GM12892 (cell line): Measurements from ENCODE around the gene NTMT1.

Experiments
- POLR2A ChIP-seq: IDR thresholded peaks from 2 replicates; pipeline ENCODE4 v1.6.1; 2011; ENCODE audit warnings: low read depth, low read length, control low read depth
- TAF1 ChIP-seq: IDR thresholded peaks from 2 replicates; pipeline ENCODE4 v1.6.1; 2011; ENCODE audit warnings: low read depth, mild to moderate bottlenecking, control low read depth, low read length, borderline replicate concordance

GRCh38 chr9:129619787-129620668 lies 5.9 kb upstream of the NTMT1 start:
- no peak for TF ChIP-seq POLR2A
- no peak for TF ChIP-seq TAF1
